GM12892 (cell line): ENCODE data around the gene FERD3L.

ENCODE experiments used
- POLR2A ChIP-seq: IDR thresholded peaks from 2 replicates; pipeline ENCODE4 v1.6.1; 2011; ENCODE audit warnings: low read depth, low read length, control low read depth
- POLR2AphosphoS5 ChIP-seq: IDR thresholded peaks from 2 replicates; pipeline ENCODE4 v1.6.1; 2011; ENCODE audit warnings: low read depth, low read length, control low read depth
- TAF1 ChIP-seq: IDR thresholded peaks from 2 replicates; pipeline ENCODE4 v1.6.1; 2011; ENCODE audit warnings: low read depth, mild to moderate bottlenecking, control low read depth, low read length, borderline replicate concordance

DNA sequence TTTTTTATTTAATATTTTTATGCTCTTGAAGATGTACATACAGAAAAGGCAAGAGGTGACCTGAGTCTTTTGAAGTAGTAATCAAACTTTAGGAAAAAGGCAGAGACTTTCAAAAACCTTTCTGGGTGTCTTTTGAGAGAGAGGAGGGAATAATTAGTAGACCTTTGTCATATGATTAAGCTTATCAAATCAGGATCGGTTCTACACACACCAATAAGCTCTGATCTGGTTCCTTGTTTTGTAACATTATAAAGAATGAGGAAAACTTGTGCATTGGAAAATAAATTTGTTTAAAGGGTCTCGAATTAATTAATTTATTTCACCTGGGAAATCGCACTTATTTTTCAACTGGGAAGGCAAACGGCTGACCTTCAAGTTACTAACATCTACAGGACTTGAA, 39.7 kb downstream of the FERD3L start:
- TF ChIP-seq POLR2A (no peak), TAF1 (no peak), POLR2AphosphoS5 (no peak)
